ENCODE data around the gene MYH9.

The MYH9 gene

DNA sequence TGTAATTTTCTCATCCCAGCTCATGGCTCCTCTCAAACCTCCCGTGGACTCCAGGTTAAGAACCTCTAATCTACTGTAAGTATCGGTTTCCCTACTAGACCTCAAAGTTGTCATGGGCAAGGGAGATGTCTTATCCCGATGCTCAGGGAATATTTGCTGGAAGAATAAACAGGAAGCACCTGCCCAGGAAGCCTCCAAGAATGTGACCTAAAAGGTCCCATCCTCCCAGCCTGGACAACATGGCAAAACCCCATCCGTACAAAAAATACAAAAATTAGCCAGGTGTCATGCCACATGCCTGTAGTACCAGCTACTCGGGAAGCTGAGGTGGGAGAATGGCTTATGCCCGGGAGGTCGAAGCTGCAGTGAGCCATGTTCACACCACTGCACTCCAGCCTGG lies 72.4 kb downstream of the MYH9 start:
- no peak for DNase-seq (ENCODE audit: low read depth in 2 of 2)

DNA sequence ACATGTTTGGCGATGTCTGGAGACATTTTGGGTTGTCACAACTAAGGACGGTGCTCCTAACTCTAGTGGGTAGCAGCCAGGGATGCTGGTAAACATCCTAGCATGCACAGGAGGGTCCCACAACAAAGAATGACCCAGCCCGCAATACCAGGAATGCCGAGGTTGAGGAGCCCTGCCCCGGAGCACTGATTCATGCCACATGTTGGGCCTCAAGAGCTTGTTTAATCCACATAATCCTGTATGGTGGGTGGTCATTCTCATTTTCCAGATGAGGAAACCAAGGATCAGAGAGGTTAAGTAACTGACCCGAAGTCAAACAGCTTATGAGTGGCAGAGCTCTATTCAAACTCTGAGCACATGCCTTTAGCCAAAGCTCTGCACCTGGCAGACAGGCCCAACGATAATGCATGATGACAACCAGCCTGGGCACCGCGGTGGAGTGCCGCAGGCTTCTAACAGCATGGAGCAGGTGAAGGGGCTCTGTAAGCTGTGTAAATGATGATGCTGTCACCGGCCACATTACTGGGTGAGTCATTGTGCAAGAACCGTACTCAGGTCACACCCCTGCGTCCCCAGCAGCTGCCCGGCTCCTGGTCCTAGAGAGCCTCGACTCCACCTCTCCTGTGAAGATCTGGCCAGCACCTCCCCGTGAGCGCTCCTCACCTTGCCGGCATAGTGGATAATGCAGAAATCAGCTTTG lies 76.2 kb downstream of the MYH9 start:
- DNase-seq (ENCODE audit: low read depth in 2 of 2) = no peak

DNA sequence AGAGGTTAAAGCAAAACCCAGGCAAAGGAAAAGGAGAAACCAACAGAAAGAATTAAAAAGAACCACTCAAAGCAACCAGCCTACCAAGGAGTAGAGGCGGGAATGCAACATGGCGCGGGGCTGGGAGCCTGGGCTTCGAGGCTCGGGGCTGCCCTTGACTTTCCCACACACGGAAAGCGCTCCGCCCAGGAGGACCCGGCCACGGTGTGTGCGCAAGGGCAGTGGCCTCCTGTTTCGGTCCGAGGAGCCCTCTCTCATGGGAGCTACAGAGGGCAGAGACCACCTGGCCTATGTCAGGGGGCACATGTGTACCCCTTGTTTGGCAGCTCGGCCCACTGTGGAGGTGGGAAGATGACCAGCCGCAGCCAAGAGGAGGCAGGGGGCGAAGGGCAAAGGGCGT lies 78.9 kb downstream of the MYH9 start:
- DNase-seq (ENCODE audit: low read depth in 2 of 2) = no peak

DNA sequence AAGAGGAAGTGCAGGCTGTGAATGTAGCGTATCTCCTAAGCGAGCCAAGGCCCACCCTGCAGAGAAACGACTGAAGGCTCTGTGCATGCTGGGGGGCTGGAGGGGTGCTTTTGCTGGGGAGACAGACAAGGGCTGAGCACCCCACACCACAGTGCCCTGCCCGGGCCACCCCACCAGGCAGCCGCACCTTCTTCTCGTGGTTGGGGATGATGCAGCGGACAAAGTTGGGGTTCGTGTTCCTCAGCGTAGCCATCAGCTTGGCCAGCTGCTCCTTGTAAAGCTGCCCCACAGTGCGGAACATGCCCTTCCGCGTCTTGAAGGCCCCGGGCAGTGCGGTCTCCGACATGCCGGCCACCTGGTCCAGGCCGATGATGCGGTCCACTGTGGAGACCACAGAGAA lies 81.5 kb downstream of the MYH9 start:
- DNase-seq (ENCODE audit: low read depth in 2 of 2) = no peak

DNA sequence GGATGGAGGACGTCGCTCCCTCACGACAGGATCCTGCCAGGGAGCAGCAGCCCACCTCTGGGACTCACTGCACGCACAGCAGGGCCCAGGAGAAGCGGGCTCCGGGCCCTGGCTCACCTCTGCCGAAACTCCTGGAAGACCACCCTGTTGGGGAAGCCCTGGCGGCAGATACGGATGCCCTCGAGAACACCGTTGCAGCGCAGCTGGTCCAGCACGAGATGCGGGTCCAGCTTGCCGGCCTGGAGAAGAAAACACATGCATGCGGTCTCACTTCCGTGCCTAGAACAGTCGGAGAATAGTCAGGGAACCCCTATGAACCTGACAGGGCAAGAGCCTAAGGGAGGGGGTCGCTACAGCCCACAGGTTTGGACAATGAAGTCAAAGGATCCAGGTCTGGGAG lies 82.0 kb downstream of the MYH9 start:
- no peak for DNase-seq (ENCODE audit: low read depth in 2 of 2)

DNA sequence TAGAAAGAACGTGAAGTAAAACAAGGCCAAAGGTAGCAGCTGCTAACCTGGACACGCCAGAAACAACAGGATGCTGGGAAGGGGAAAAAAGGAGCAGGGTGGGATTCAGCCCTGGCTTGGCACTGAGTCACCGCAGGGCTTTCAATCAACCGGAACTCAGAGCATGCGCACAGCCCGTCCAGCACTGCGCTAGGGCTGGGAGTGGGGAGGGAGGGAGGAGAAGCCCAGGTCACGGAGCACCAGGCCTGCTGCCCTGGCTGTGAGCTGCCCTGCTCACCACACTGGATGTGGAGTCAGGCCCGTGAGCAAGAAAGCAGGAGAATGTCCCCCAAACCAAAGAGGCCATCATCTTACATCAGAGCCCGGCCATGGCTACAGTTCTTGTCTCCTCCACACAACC lies 83.3 kb downstream of the MYH9 start:
- no peak for DNase-seq (ENCODE audit: low read depth in 2 of 2)

DNA sequence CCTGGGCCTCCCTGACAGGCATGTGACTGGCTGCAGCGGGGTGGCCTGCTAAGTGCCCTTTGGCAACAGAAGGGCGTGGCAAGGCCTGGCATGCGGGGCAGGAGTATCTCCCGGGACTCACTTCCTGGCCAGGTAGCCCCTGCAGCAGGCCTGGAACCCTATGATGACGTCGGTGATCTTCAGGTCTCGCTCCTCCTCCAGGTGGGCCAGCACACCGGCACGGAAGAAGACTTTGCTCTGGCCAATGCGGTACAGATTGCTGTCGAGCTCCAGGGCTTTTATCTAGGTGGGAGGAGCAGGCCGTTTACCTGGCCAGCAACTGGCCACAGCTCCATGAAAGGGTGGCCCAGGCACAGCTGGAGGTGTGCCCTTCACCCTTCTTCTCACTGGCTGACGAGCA lies 83.9 kb downstream of the MYH9 start:
- DNase-seq (ENCODE audit: low read depth in 2 of 2) = no peak

DNA sequence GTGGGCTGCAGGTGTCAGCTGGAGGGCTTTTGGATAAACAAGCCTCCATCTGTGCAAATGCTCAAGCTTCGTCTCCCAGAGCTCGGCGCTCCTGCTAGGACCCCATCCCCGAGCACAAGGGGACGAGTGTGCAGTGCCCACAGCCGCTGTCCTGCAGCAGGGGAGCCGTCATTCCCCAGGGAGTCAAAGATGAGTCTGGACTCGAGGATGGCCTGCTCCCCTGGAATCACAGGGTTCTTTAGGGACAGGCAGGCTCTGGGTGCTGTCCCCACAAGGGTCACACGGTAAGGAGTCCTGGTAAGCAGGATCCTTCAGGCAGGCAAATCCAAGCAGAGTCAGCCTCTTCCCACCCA lies 84.7 kb downstream of the MYH9 start:
- no peak for DNase-seq (ENCODE audit: low read depth in 2 of 2)

DNA sequence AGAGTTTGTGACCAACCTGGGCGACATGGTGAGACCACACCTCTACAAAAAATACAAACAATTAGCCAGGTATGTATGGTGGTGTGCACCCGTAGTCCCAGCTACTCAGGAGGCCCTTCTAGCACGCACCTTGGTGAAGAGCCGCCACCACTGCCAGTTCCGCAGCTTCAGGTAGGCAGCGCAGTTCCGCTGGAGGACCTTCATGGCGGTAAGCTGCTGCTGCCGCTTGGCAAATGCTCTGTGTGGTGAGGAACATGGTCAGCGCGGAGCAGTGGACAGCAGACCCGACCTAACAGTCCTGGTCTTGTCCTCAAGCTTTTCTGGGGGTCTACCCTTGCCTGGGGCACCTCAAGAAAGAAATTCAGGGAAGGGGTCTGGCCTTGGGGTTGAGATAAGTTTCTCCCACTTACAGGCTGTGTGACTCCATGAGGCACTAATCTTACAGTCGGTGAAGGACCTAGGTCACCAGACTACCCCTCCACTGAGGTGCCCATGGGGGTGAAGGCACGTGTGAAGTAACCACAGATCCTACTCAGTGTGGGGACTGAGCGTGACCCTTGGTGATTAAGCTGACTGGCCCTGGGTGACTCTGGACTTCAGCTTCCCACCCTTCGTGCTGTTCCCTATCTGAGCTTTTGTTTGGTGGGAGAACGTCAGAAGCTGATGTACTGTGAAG lies 85.2 kb downstream of the MYH9 start:
- no peak for DNase-seq (ENCODE audit: low read depth in 2 of 2)

DNA sequence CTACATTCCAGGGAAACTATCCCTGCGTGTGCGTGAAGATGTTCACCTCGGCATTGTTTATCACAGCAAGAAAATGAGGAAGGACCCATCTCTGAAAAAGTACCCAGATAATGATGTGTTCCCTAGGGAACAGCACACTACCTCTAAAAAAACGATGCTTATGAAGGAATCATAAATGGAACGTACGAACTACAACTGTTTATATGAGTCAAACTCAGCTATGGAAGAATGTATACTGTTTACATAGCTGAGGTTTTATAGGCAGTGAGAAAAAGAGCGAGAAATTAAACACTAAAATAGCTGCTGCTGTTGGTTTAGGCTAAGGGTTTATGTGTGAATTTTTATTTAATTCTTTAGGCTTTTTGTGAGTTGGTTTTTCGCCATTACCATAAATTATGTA lies 85.9 kb downstream of the MYH9 start:
- peak; percentile 58 to 61 for DNase-seq (ENCODE audit: low read depth in 2 of 2)

DNA sequence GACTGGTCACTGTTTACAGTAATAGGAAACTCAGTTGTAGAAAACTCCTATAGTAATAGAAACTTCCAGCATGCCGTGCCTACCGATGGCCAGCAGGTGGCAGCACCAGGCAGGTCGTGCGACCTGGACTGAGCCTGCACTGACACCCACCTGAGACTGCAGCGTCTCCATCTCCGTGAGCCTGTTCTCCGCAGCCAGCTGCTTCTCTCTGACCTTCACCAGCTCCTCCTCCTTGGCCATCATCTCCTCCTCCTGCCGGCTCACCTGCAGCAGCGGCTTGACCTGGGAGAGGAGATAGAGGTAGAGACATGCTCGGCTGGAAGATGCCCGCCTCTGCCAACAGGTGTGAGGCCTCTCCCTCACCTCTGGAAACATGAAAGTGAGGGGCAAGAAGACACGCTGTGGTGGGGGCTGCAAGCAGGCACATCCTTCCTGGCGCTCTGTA lies 86.4 kb downstream of the MYH9 start:
- DNase-seq (ENCODE audit: low read depth in 2 of 2) = peak in 1 of 2 experiments; percentile 22

DNA sequence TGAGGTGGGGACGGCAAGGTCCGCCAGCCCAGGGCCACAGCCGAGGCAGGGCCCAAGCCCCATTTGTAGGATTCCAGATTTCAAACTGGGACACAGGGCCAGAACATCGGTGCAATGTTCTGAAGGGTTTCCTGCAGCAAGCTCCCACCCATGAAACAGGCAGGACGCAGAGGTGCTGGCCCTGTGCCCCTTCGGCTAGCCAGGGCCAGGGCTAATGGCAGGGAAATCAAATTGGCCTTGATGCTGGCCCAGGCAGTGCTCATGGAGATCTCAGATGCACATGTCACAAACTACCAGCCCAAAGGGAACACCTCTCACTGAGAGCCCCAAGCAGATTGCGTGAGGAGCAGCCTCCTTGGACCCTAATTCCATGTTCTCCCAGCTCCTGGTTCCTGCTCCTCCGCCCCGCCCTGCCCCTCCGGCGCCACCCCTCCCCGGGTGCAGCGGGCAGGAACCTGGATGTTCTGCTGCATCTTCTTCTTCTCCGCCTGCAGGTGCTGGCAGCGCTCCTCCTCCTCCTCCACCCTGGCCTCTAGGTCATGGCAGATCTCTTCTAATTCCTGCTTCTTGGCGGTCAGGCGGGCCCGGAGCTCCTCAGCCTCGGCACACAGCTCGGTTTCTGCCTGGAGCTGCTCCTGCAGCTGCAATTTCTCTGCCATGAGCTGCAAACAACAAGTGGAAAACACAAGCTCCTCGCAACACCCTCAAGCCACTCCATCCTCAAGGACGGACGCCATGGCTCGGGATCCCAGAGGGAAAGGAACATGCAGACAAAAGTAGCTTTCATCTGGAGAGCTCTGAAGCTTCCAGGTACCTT lies 87.2 kb downstream of the MYH9 start:
- no peak for DNase-seq (ENCODE audit: low read depth in 2 of 2)

DNA sequence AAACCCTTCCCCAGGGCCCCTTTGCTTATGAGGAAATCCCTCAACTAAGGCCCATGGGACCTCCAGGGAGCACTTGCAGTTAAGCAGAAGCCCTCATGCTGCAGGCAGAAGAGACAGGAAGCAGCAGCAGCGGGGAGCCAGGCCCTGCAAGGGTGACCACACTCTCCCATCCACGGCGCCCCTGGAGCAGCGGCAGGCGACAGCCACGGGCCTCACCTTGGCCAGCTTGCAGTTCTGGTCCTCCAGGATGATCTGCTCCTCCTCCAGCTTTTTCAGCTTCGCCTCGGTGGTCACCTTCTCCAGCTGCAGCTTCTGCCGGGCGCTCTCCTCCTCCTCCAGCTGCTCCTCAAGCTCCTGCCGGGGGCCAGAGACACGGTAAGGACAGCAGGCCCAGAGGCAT lies 87.9 kb downstream of the MYH9 start:
- DNase-seq (ENCODE audit: low read depth in 2 of 2) = no peak

DNA sequence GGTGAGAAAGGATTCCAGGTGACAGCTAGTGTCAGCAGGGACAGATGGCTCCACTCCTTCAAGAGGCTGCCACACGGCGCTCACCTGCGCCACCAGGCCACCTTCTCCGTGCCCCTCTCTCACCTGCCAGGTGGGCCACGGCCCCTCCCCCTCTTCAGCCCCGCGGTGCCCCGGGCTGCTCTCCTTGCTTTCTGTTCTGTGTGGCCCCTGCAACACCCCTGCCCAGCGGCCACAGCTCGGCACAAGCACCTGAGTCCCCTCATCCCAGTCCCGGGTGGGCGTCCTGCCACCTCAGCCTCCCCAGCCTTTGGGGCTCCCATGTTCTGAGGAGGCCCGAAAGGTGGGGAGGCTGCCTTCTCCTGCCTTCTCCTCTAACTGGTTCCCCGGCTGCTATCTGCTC lies 88.5 kb downstream of the MYH9 start:
- DNase-seq (ENCODE audit: low read depth in 2 of 2) = no peak

DNA sequence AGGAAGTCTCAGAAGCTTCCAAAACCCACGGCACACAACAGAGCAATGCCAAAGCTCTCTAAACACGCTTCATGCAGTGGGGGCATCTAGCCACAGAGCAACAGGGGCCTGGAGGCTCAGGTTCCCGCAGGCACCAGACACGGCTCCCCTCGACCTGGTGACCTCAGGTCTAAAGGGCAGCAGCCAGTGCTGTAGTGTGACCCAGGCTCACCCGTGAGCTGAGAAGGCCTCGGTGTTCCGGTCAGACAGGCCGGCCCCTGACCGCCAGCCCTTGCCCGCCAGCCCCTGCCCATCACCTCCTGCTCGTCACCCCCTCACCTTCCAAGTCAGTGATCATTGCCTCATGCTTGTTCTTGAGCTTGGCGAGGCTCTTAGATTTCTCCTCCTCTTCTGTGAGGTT lies 89.2 kb downstream of the MYH9 start:
- no peak for DNase-seq (ENCODE audit: low read depth in 2 of 2)

DNA sequence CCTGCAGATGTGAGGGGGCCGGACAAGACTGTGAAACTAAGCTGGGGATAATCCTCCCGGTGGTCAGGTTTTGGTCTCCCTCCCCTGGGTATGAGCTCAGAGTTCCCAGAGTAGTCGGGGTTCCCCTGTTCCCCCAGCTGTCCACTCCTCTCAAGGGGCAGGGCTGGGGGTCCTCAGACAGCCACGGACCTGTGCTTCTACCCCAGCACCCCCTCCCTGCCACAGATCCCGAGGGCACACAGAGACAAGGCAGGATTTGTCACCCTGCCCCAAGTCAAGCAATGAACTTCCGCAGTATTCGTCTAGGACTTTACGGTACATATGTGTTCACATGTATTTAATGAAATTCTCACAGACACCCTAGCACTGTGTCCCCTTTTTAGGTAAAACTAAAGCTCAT lies 89.6 kb downstream of the MYH9 start:
- DNase-seq (ENCODE audit: low read depth in 2 of 2) = no peak

DNA sequence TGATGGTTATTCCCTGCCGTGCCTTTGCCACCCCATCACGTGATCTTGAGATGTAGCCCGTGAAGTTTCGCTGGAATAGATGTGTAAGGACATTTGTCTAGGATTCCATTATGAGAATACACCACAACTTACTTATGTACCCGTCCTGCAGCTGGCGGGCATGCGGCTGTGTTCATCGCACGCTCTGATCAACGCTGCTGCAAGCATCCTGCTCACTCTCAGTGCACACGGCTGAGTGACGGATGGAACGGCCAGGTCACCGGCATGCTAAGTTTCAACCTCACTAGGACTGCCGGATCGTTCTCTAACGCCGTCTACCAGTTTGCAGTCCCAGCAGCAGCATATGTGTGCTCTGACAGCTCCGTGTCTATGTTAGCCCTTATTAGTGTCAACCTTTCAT lies 90.2 kb downstream of the MYH9 start:
- DNase-seq (ENCODE audit: low read depth in 2 of 2) = no peak

DNA sequence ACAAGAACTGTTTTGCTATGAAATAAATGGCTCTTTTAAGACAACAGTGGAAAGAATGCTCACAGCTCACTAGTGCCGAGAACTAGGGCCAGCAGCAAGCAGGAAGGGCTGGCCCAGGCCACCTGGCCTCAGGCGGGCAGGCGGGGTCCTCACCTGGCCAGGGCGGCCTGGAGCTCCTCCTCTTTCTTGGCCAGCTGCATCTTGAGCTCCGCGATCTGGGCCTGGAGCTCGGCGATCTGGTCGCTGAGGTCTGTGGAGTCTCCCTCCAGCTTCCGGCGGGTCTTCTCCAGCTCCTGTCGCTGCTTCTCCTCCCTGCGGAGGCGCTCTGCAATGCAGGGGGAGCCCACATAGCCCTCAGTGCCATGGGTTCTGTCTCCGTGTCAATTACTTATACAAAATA lies 91.1 kb downstream of the MYH9 start:
- DNase-seq (ENCODE audit: low read depth in 2 of 2) = no peak

DNA sequence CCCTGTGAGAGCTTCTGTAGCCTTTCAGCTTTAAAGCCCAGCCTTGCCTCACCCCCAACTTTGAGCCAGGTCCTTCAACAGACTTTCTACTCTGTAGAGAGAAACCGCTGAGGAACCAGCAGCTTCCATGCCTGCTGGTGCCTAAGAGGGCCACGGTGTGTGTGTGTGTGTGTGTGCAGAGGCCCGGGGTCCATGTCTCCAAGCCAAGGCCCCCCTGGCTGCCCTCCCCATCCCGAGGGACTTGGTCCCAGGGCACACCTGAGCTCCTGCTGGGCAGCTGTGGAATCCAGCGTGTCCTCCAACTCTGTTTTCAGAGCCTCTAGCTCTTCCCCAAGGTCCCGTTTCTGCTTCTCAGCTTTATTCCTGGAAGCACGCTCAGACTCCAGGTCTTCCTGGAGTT lies 92.5 kb downstream of the MYH9 start:
- no peak for DNase-seq (ENCODE audit: low read depth in 2 of 2)

DNA sequence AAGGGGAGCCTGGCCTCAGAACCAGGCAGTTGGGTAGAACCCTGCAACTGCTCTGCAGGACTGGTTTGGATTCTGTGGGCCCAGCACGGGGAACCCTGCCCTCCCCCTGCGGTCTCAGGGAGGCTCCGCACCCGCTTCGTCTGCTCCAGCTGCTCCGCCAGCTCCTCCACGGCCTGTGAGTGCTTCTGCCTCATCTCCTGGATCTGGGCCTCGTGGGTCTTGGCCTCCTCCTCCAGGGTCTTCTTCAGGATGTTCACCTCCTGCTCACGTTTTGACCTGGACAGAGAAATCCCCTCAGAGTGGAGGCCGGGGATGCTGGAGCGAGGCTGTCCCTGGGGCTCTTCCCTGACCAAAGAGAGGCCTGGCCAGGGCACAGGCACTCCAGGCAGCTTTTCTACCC lies 93.0 kb downstream of the MYH9 start:
- DNase-seq (ENCODE audit: low read depth in 2 of 2) = no peak

DNA sequence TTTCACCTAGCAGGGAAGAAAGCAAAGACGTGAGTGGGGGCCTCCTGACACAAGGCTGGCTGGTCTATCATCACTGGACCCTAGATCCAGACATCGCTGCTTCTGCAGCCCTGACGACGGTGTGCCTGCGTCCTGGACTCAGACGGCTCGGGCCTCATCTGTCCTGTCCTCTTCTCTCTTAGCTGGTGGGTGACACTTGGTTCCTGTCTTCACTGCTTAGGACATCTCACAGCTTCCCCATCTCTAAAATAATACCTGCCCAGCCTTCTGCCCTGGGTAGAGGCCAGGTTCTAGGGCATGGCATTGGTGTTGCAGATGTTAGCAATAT lies 93.5 kb downstream of the MYH9 start:
- DNase-seq (ENCODE audit: low read depth in 2 of 2) = no peak

DNA sequence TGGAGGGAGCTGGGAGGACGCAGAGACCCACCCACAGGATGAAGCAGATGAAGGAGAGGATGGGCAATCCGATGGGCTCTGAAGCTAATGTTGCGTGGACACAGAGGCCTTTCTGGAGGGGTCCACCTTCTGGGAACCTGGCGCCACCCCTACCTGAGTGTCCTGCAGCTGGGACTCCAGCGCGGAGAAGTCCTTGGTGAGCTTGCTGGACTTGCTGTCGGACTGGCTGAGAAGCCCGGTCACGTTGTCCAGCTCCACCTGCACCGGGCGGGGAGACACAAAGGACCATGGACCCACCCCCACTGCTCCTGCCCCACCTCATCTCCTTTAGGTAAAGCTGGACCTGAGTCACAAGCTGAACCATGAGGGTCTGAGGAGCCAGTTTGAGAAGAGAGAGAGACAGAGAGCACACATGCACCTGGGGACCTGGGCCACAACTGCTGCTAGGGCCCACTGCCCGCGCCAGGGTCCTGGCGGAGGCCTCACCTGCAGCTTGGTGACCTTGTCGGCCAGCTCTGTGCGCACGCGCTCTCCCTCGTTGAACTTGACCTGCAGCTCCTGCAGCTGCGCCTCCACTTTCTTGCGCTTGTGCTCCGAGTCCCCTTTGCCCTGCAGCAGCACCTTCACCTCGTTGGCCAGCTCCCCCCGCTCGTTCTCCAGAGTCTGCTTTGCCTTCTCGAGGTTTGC lies 94.0 kb downstream of the MYH9 start:
- DNase-seq (ENCODE audit: low read depth in 2 of 2) = no peak
